GM23248 (cell line): ENCODE results near the gene FIP1L1. TPM values are rescaled to one million over a fixed set of nuclear protein-coding genes. Genes with fewer than 3 reads are reported as not detected.
A peak's percentile ranks its signal among the peaks of the same experiment; 100 is the strongest.
"Not testable (repeated sequence)": the region's sequence is repeated elsewhere in the genome, so short reads cannot be mapped to it uniquely, and the experiment has no call there.

ENCODE experiments used
- DNase-seq: peaks from one replicate; pipeline ENCODE4 v3.0.0-alpha.2; 2015
- H2AFZ ChIP-seq: fragments of 200-600 bp; sonication (generic); 2 replicates; pipeline ENCODE4 v1.6.1; 2016; ENCODE audit warnings: antibody characterized with exemption
- H3F3A ChIP-seq: fragments of 200-600 bp; sonication (generic); 2 replicates; pipeline ENCODE4 v1.6.1; 2016; ENCODE audit warnings: mild to moderate bottlenecking, antibody characterized with exemption, mixed run types; ENCODE audit not compliant: insufficient read depth
- H3K27ac ChIP-seq: fragments of 200-600 bp; sonication (generic); 2 replicates; pipeline ENCODE4 v1.5.1; 2016; ENCODE audit warnings: mild to moderate bottlenecking
- H3K27me3 ChIP-seq: fragments of 200-600 bp; sonication (generic); replicated peaks from 2 replicates; pipeline ENCODE4 v1.6.1; 2016; ENCODE audit warnings: mild to moderate bottlenecking; ENCODE audit not compliant: insufficient read depth
- H3K36me3 ChIP-seq: fragments of 200-600 bp; sonication (generic); 2 replicates; pipeline ENCODE4 v1.6.1; 2016; ENCODE audit warnings: low read depth, mild to moderate bottlenecking
- H3K4me1 ChIP-seq: fragments of 200-600 bp; sonication (generic); 2 replicates; pipeline ENCODE4 v1.6.1; 2016; ENCODE audit warnings: mild to moderate bottlenecking; ENCODE audit not compliant: insufficient read depth
- H3K4me2 ChIP-seq: fragments of 200-600 bp; sonication (generic); one replicate; pipeline ENCODE4 v1.6.1; 2016; ENCODE audit warnings: mild to moderate bottlenecking; ENCODE audit not compliant: unreplicated experiment
- H3K4me3 ChIP-seq: fragments of 200-600 bp; sonication (generic); 2 replicates; pipeline ENCODE4 v1.5.1; 2016; ENCODE audit warnings: mild to moderate bottlenecking
- H3K79me2 ChIP-seq: fragments of 200-600 bp; sonication (generic); 2 replicates; pipeline ENCODE4 v1.6.1; 2016; ENCODE audit warnings: mild to moderate bottlenecking; ENCODE audit not compliant: insufficient read depth
- H3K9ac ChIP-seq: fragments of 200-600 bp; sonication (generic); 2 replicates; pipeline ENCODE4 v1.6.1; 2016; ENCODE audit warnings: mild to moderate bottlenecking
- H3K9me2 ChIP-seq: fragments of 200-600 bp; sonication (generic); 2 replicates; pipeline ENCODE4 v1.6.1; 2016; ENCODE audit warnings: mixed run types, mild to moderate bottlenecking, moderate library complexity; ENCODE audit not compliant: insufficient read depth
- H3K9me3 ChIP-seq: fragments of 200-600 bp; sonication (generic); one replicate; pipeline ENCODE4 v1.6.1; 2017; ENCODE audit warnings: low read depth
- H4K20me1 ChIP-seq: fragments of 200-600 bp; sonication (generic); 2 replicates; pipeline ENCODE4 v1.6.0; 2016; ENCODE audit not compliant: insufficient read depth
- EZH2 ChIP-seq: fragments of 200-600 bp; sonication (generic); IDR thresholded peaks from 2 replicates; pipeline ENCODE4 v1.6.1; 2018; ENCODE audit warnings: antibody characterized with exemption, mild to moderate bottlenecking; ENCODE audit not compliant: insufficient read depth, poor library complexity, severe bottlenecking
- EZH2phosphoT487 ChIP-seq: fragments of 200-600 bp; sonication (generic); IDR thresholded peaks from 2 replicates; pipeline ENCODE4 v1.6.1; 2018; ENCODE audit warnings: antibody characterized with exemption, moderate library complexity, mild to moderate bottlenecking, low read depth; ENCODE audit not compliant: insufficient read depth
- WGBS, 2 experiments: methylation state at CpG; one replicate each; pipeline ENCODE4 v1.1.6; 2015 to 2017; ENCODE audit warnings: low lambda C conversion rate in 2 of 2, low coverage in 1 of 2; ENCODE audit errors: missing lambda C conversion rate in 2 of 2; 5-methylcytosine and 5-hydroxymethylcytosine counted together
- in situ Hi-C: fragments of 300-500 bp; cut with MboI; formaldehyde crosslinking; loops from 2 replicates; pipeline ENCODE4 v1.15.0; 2020
- polyA plus RNA-seq: library from polyadenylated mRNA; unstranded; fragments of >200 nt; fragmentation: Nextera tagmentation; extraction: Ambion mirVana; gene quantifications from 2 replicates; pipeline ENCODE4 v1.2.1, GENCODE V29; 2016
- total RNA-seq: library from RNA; depleted of rRNA; stranded (reverse); fragments of >200 nt; shearing (Covaris generic); gene quantifications from 2 replicates; pipeline ENCODE4 v1.2.3, GENCODE V29; 2014

FIP1L1 gene
- total and polyA plus RNA-seq, 2 experiments from 2014 or later = 55.2 to 67.6 TPM

- Histone ChIP-seq H3K9me2 (no peaks in the 10 kb centered on the region), H3K9me3 (no peaks in the 10 kb centered on the region), H2AFZ (peak overlapping the region; percentile 90), H3K9ac (peak overlapping the region; percentile 90), H3K27me3 (no peaks in the 10 kb centered on the region), H4K20me1 (no peaks in the 10 kb centered on the region), H3K79me2 (peaks cover 57% of the 10 kb centered on the region), H3K4me1 (peaks cover 29% of the 10 kb centered on the region), H3K4me3 (peak overlapping the region; percentile 93), H3K36me3 (peaks cover 23% of the 10 kb centered on the region), H3K4me2 (peak overlapping the region; percentile 91), H3F3A (peaks cover 3% of the 10 kb centered on the region; the same call in 1 of the 2 replicates), H3K27ac (peak overlapping the region; percentile 69)
- DNase-seq = no peak
- in situ Hi-C loops = no loop called here
- no peak for TF ChIP-seq EZH2phosphoT487
- no peak for TF ChIP-seq EZH2
- WGBS, 2 experiments = 0 to 4% methylated on average over 10 of the region's 10 CpGs
These were observed 686 bp downstream of the FIP1L1 start for GRCh38 chr4:53378171-53378482.

- Histone ChIP-seq H3K36me3 (peaks cover 40% of the 10 kb centered on the region), H3K4me1 (peaks cover 29% of the 10 kb centered on the region), H3K9me3 (no peaks in the 10 kb centered on the region), H3F3A (peaks cover 7% of the 10 kb centered on the region; the same call in 1 of the 2 replicates), H3K79me2 (peaks cover 78% of the 10 kb centered on the region), H3K27me3 (no peaks in the 10 kb centered on the region), H3K4me2 (peak overlapping the region; percentile 91), H3K9ac (no peak overlapping the region), H3K4me3 (peak overlapping the region; percentile 93), H4K20me1 (no peaks in the 10 kb centered on the region), H3K27ac (no peak overlapping the region), H2AFZ (no peak overlapping the region), H3K9me2 (no peaks in the 10 kb centered on the region)
- in situ Hi-C loops = no loop called here
- no peak for TF ChIP-seq EZH2phosphoT487
- no peak for TF ChIP-seq EZH2
- DNase-seq = peak; percentile 17
- 91 to 92% methylated on average over 4 of the region's 4 CpGs for WGBS, 2 experiments
These were observed 2.8 kb downstream of the FIP1L1 start for GRCh38 chr4:53380221-53380620.

GRCh38 chr4:53409479-53409878 is 32.0 kb downstream of the FIP1L1 start:
- H2AFZ ChIP-seq, H3K9me2 ChIP-seq, H3K27me3 ChIP-seq, H3F3A ChIP-seq, H4K20me1 ChIP-seq, H3K4me2 ChIP-seq, in situ Hi-C loops, H3K4me3 ChIP-seq, H3K27ac ChIP-seq, H3K9ac ChIP-seq, DNase-seq, H3K9me3 ChIP-seq, H3K4me1 ChIP-seq: not testable (repeated sequence)
- peaks cover 87% of the 10 kb centered on the region for H3K79me2 ChIP-seq
- peaks cover 10% of the 10 kb centered on the region for H3K36me3 ChIP-seq
- WGBS, 2 experiments = 98 to 99% methylated on average over 11 of the region's 11 CpGs

- no peak for DNase-seq
- H4K20me1 ChIP-seq = no peaks in the 10 kb centered on the region; the same call in 1 of the 2 replicates
- H3K27me3 ChIP-seq = no peaks in the 10 kb centered on the region
- peaks cover 6% of the 10 kb centered on the region; the same call in 1 of the 2 replicates for H3F3A ChIP-seq
- H3K4me2 ChIP-seq = no peak overlapping the region
- no peak overlapping the region for H3K9ac ChIP-seq
- no peaks in the 10 kb centered on the region for H3K9me3 ChIP-seq
- peaks cover 89% of the 10 kb centered on the region for H3K79me2 ChIP-seq
- no peaks in the 10 kb centered on the region for H3K9me2 ChIP-seq
- H3K36me3 ChIP-seq = peaks cover 26% of the 10 kb centered on the region
- no peak overlapping the region for H2AFZ ChIP-seq
- peaks cover 15% of the 10 kb centered on the region for H3K4me1 ChIP-seq
- in situ Hi-C loops = no loop called here
- H3K27ac ChIP-seq = no peak overlapping the region
- no peak overlapping the region for H3K4me3 ChIP-seq
- WGBS, 2 experiments = 93 to 97% methylated on average over 3 of the region's 3 CpGs
- TF ChIP-seq EZH2phosphoT487 = no peak
- no peak for TF ChIP-seq EZH2
These were observed 41.8 kb downstream of the FIP1L1 start for GRCh38 chr4:53419208-53419607.

GRCh38 chr4:53421791-53422190 is 44.4 kb downstream of the FIP1L1 start:
- Histone ChIP-seq H3K4me1 (0 out of 2 replicates have a peak, but pooled peaks cover 6% of the 10 kb centered on the region), H3K9ac (no peak overlapping the region), H3K79me2 (peaks cover 92% of the 10 kb centered on the region), H3K27ac (no peak overlapping the region), H3K9me3 (no peaks in the 10 kb centered on the region), H3F3A (peaks cover 6% of the 10 kb centered on the region; the same call in 1 of the 2 replicates), H4K20me1 (no peaks in the 10 kb centered on the region; the same call in 1 of the 2 replicates), H3K4me3 (no peak overlapping the region), H3K27me3 (no peaks in the 10 kb centered on the region), H3K4me2 (no peak overlapping the region), H3K36me3 (peaks cover 28% of the 10 kb centered on the region), H2AFZ (no peak overlapping the region), H3K9me2 (no peaks in the 10 kb centered on the region)
- WGBS, 2 experiments = 83 to 84% methylated on average over 2 of the region's 2 CpGs
- in situ Hi-C loops = no loop called here
- TF ChIP-seq EZH2phosphoT487 = no peak
- TF ChIP-seq EZH2 = no peak
- DNase-seq = no peak
